HCT116 (cell line): ENCODE results near the gene FKBP4.

Experiments
- CTCF ChIP-seq, 3 experiments: fragments of 200-600 bp in 1 of 3; sonication (generic) in 1 of 3; IDR thresholded peaks in 2 of 3; conservative IDR thresholded peaks in 1 of 3; 2 replicates each; pipeline ENCODE4 v1.5.1; 2012 to 2017; ENCODE audit warnings: low read depth in 2 of 3, low read length in 2 of 3, antibody characterized with exemption in 1 of 3, borderline replicate concordance in 1 of 3, control low read depth in 1 of 3, mild to moderate bottlenecking in 1 of 3, mixed read lengths in 1 of 3, mixed run types in 1 of 3, moderate library complexity in 1 of 3; ENCODE audit not compliant: insufficient read depth in 1 of 3
- EZH2 ChIP-seq: fragments of 200-600 bp; sonication (generic); IDR thresholded peaks from 2 replicates; pipeline ENCODE4 v1.6.1; 2017; ENCODE audit warnings: antibody characterized with exemption, mixed run types
- JUND ChIP-seq: IDR thresholded peaks from 2 replicates; pipeline ENCODE4 v1.6.1; 2012
- POLR2A ChIP-seq: IDR thresholded peaks from 2 replicates; pipeline ENCODE4 v1.7.0; 2011; ENCODE audit warnings: borderline replicate concordance; ENCODE audit not compliant: insufficient read depth, insufficient read length; ENCODE audit errors: extremely low read depth
- ZFX ChIP-seq: fragments of 450-650 bp; IDR thresholded peaks from 2 replicates; pipeline ENCODE4 v1.6.1; 2017

- no peak for TF ChIP-seq EZH2
- no peak for TF ChIP-seq ZFX
- TF ChIP-seq CTCF (IDR thresholded peaks at IDR 0.05 in 2 of 3, conservative IDR thresholded peaks at IDR 0.05 in 1 of 3; ENCODE audit: borderline replicate concordance in 1 of 3, insufficient read depth in 1 of 3, low read depth in 2 of 3, low read length in 2 of 3) = no peak
- no peak for TF ChIP-seq JUND
- no peak for TF ChIP-seq POLR2A
Observed at GRCh38 chr12:2833327-2833726, 38.6 kb downstream of the FKBP4 start.
